GM10266 (cell line): ENCODE results near the gene FER.
"Not testable (repeated sequence)": the region's sequence is repeated elsewhere in the genome, so short reads cannot be mapped to it uniquely, and the experiment has no call there.

Experiments used
- DNase-seq: peaks from one replicate; pipeline ENCODE4 v3.0.0; 2012; ENCODE audit errors: extremely low spot score
- TF ChIP-seq, protein P1 (sequence below): IDR thresholded peaks from 2 replicates; pipeline ENCODE4 v1.5.1; 2012; ENCODE audit warnings: mild to moderate bottlenecking, low read depth; ENCODE audit not compliant: control insufficient read depth, insufficient read depth; ENCODE audit errors: missing control alignments

FER gene

DNA sequence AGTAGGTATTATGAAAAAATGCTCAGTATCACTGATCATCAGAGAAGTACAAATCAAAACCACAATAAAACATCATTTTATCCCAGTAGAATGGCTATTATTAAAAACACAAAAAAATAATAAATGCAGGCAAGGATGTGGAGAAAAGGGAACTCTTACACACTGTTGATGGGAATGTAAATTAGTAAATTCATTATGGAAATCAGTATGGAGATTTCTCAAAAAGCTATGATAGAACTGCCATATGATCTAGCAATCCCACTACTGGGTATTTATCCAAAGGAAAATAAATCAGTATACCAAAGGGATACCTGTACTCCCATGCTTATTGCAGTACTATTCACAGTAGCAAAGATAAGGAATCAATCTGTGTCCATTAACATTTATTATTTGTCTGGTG lies 209.6 kb downstream of the FER start:
- TF ChIP-seq, protein P1, sequence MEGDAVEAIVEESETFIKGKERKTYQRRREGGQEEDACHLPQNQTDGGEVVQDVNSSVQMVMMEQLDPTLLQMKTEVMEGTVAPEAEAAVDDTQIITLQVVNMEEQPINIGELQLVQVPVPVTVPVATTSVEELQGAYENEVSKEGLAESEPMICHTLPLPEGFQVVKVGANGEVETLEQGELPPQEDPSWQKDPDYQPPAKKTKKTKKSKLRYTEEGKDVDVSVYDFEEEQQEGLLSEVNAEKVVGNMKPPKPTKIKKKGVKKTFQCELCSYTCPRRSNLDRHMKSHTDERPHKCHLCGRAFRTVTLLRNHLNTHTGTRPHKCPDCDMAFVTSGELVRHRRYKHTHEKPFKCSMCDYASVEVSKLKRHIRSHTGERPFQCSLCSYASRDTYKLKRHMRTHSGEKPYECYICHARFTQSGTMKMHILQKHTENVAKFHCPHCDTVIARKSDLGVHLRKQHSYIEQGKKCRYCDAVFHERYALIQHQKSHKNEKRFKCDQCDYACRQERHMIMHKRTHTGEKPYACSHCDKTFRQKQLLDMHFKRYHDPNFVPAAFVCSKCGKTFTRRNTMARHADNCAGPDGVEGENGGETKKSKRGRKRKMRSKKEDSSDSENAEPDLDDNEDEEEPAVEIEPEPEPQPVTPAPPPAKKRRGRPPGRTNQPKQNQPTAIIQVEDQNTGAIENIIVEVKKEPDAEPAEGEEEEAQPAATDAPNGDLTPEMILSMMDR = no peak
- DNase-seq = no peak

DNA sequence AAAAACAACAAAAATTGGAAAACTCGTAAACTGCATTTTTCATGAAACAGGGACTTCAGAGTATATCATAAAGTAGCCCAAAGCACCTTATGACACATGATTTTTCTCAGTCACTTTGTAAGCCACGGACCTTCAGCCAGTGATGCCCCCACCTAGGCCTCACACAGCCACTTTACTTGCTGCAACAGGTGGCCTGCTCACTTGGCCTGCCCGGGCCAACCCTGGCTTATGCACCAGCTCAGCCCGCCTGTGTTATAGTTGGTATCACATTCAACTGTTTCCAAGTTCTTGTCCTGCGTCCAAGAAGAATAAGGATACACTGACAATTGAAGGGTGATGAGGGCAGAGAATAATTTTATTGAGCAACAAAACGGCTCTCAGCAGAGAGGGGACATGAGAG lies 219.2 kb downstream of the FER start:
- DNase-seq = no peak
- TF ChIP-seq, protein P1 = no peak

- no peak for DNase-seq
These were observed 226.9 kb downstream of the FER start for GRCh38 chr5:108974594-108974993.

GRCh38 chr5:108975697-108976096 lies 228.0 kb downstream of the FER start:
- DNase-seq = no peak
- TF ChIP-seq, protein P1 = no peak

More at GRCh38 chr5:108974594-108974993, 226.9 kb downstream of the FER start:
- TF ChIP-seq, protein P1 = no peak

DNA sequence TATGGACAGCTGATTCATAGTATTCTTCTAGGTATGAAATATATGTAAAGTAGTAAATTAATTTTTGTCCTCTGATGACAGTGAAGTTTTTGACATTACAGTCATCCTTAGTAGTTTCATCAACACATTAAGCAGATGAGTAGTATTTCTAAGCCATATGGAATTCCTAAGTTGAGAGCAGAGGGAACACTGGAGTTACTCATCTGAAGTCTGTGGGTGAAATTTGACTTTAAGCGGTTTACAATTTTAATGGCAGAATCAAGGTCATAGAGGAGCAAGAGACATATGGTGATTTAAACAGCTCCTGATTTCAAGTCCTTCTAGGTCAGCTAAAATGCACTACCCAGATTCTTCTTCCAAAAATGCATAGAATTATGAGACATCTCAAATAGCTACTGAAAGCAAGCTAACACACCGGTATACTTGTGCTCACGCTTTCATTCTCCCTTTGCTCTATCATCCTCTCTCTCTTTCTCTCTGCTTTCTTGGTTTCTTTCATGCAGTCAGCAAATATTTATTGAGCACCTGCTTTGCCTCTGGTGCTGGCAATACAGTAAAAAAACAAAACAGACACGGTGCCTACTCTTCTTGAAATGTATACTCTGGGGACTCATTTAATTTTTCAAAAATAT lies 235.9 kb downstream of the FER start:
- TF ChIP-seq, protein P1 = no peak
- no peak for DNase-seq

GRCh38 chr5:108989761-108990392 lies 242.2 kb downstream of the FER start:
- DNase-seq = no peak
- TF ChIP-seq, protein P1 = no peak

- not testable (repeated sequence) for DNase-seq
These were observed 244.8 kb downstream of the FER start for GRCh38 chr5:108992396-108993085.

GRCh38 chr5:108993440-108993839 lies 245.7 kb downstream of the FER start:
- not testable (repeated sequence) for DNase-seq
